ENCODE data around the gene VPS9D1.

VPS9D1 gene

GRCh38 chr16:89732918-89733242 lies 12.2 kb upstream of the VPS9D1 start:
- DNase-seq (ENCODE audit: low spot score) = no peak

DNA sequence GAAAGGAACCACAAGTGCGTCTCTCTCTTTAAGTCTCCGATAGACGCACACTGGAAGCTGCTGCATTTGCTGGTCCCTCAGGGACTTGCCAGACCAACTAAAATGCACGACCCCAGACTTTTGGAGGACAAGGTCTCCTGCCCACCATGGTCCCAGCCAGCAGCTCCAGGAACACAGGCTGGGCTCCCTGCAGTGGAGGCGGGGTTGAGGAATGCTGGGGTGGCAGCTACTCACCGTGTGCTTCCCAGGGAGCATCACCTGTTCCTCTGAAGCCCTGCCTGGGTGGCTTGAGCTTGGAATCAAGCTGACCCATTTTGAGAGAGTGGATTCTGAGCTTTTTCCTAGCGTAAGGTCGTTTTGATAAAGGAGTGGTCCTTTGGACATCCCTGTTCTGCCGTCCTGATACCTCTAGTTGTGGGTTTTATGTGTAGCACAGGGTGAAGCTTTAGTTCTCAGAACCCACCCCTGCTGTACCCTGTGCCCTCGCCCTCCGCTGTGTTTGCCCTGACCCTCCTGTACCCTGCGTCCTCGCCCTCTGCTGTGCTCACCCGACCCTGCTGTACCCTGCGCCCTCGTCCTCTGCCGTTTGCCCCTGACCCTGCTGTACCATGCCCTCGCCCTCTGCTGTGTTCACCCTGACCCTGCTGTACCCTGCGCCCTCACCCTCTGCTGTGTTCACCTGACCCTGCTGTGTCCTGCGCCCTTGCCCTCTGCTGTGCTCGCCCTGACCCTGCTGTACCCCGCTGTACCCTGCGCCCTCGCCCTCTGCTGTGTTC lies 11.6 kb upstream of the VPS9D1 start:
- no peak for DNase-seq (ENCODE audit: low spot score)

GRCh38 chr16:89730610-89731234 lies 10.0 kb upstream of the VPS9D1 start:
- DNase-seq (ENCODE audit: low spot score) = no peak

- no peak for DNase-seq (ENCODE audit: low spot score)
Observed at GRCh38 chr16:89729863-89730593, 9.3 kb upstream of the VPS9D1 start.

DNA sequence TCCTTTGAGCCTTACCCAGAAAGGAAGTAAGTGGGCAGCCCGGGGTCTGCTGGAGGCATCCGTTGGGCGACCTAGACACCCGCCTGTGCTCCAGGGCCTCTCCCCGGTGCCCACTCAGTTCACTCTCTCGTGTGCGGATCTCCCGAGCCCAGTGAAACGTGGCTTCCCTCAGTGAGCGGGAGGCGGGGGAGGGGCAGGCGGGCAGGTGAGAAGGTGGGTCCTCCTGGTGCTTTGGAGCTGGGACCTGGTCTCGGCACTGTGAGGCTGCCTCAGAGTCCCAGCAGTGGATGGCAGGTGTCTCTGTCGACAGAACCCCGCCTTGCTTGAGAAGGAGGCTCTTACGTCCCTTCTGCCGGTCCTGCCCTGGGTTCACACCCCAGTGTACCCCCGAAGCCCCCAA lies 8.6 kb upstream of the VPS9D1 start:
- no peak for DNase-seq (ENCODE audit: low spot score)

DNA sequence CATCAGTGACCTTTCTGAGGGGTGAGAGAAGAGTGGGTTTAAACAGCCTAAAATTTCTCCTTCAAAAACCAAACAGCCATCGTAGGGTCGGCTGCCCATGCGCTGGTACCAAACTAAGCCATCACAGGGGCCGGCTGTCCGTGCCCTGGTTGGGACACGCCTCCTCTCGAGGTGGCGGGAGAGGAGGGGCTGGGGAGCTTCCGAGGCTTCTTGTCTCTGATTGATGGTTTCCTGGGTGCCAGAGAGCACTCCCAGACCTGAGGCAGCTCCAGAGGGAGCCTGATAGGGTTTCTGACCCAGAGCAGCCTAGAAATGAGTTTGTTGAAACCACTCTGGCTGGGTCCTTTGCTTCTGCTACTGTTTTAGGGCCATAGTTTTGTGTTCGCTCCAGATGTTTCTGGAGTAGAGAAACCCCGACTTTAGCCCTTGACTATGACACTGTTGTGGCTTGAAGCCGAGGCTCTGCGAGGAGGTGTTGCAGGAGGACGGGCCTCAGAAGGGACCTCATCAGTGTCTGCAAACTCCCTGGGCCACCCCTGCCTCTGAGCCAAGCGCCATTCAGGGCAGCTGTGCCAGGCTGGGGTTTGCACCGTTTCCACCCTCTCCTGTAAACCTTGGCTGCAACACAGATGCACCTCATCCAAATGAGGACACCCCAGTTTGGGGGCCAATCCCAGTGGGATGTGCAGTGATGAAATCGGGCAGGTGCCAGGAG lies 6.9 kb upstream of the VPS9D1 start:
- no peak for DNase-seq (ENCODE audit: low spot score)

GRCh38 chr16:89723279-89724250 lies 2.9 kb upstream of the VPS9D1 start:
- peak; percentile 88 for DNase-seq (ENCODE audit: low spot score)

GRCh38 chr16:89722392-89723278 lies 1.9 kb upstream of the VPS9D1 start:
- DNase-seq (ENCODE audit: low spot score) = peak; percentile 88

DNA sequence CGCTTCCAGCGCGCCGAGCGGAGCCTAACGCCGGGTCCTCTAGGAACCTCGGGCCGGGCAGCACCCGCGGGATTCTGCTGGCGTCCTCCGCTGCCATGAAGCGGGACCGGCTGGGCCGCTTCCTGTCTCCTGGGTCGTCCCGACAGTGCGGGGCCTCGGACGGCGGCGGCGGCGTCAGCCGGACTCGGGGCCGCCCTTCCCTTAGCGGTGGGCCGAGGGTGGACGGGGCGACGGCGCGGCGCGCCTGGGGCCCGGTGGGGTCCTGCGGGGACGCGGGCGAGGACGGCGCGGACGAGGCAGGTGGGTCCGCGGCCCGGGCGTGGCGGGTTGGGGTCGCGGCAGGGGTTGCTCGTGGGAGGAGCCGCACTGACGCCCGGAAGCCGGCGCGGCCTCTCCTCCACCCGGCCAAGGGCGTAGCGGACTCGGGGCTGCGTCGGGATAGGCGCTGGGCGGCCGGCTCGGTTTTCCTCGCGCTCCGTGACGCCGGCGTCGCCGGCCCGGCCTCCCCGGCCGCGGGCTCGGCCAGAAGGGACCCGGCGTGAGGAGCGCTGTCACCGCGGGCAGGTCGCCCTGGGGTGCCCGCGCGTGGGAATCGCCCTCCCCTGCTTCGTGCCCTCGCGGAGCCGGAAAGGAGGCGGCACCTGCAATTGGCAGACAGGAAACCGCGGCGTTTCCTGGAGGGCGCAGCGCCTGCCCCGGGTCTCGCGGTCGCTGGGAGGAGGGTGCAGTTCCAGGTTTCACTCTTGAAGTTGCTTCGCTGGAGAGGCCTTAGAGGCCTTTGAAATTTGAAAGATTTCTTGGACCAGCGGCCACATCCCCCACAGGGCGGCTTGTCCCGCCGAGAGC lies 1.1 kb upstream of the VPS9D1 start:
- DNase-seq (ENCODE audit: low spot score) = peak; percentile 93

DNA sequence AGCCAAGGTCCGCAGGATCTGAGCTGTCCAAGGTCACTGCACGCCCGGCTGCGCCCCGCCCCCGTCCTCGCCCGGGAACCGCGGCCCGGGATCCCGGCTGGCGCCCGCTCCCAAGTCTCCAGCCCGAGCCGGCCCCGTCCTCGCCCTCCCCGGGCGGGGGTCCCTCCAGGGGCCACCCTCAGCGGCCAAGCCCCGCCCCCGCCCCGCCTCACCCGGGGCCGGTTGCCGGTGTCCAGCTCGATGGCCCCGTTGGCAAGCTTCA lies 216 bp downstream of the VPS9D1 start:
- no peak for DNase-seq (ENCODE audit: low spot score)

- DNase-seq (ENCODE audit: low spot score) = no peak
Observed at GRCh38 chr16:89717688-89718505, 2.8 kb downstream of the VPS9D1 start.

DNA sequence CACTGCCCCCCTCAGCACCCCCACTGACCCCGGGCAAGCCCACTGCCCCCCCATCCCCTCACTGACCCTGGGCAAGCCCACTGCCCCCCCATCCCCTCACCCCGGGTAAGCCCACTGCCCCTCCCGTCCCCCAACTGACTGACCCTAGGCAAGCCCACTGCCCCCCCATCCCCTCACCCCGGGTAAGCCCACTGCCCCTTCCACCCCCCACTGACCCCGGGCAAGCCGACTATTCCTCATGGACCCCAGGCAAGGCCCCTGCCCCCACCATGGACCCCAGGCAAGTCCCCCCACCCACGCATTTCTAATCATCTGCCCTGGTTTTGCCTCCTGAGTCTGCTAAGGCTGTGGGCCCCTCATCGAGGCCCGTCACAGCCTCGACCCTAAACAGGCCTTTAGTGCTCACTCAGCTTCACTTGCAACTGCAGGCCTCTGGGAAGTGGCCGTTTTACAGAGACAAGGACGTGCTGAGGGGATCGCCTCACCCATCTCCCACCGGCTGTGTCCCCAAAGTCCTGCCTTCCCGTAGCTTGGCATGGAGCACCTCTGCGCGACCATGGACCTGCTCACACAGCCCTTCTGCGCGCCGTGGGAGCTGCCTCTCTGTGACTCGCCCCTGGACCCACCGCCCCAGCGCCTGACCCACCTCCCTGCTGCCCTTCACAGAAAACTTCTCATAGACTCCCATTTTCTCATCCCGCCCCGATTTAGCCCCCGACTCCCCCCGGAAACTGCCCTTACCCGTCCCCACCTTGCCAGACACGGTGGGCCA lies 3.6 kb downstream of the VPS9D1 start:
- DNase-seq (ENCODE audit: low spot score) = no peak

- no peak for DNase-seq (ENCODE audit: low spot score)
Observed at GRCh38 chr16:89716493-89716892, 4.2 kb downstream of the VPS9D1 start.

GRCh38 chr16:89712274-89712781 lies 8.4 kb downstream of the VPS9D1 start:
- DNase-seq (ENCODE audit: low spot score) = no peak

DNA sequence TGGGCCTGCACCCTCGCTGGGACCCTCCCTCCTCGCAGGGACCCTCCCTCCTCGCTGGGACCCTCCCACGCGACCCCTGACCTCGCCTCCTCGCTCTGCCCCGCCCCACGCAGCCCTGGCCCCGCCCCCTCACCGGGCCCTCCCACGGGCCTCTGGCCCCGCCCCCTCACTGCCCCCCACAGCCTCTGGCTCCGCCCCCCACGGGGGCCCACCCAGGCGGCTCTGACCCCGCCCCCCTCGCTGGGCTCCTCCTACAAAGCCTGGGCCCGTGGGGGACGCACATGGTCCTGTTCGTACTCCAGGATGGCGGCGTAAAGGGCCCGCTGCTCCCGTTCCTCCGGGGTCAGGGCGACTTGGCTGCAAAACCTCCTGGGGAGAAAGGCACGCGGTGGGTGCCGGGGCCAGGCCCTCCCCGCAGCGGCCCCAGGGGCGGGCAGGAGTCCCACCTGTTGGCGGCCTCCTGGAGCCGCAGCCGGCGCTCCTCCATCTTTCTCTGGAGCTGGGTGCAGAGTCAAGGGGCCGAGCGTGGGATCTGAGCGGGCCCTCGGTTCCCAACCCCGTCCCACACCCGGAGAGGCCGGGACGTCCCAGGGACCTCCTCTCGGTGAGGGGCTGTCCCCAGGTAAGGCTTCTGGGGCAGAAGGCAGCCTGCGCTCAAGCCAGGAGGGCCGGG lies 9.0 kb downstream of the VPS9D1 start:
- DNase-seq (ENCODE audit: low spot score) = peak; percentile 51

DNA sequence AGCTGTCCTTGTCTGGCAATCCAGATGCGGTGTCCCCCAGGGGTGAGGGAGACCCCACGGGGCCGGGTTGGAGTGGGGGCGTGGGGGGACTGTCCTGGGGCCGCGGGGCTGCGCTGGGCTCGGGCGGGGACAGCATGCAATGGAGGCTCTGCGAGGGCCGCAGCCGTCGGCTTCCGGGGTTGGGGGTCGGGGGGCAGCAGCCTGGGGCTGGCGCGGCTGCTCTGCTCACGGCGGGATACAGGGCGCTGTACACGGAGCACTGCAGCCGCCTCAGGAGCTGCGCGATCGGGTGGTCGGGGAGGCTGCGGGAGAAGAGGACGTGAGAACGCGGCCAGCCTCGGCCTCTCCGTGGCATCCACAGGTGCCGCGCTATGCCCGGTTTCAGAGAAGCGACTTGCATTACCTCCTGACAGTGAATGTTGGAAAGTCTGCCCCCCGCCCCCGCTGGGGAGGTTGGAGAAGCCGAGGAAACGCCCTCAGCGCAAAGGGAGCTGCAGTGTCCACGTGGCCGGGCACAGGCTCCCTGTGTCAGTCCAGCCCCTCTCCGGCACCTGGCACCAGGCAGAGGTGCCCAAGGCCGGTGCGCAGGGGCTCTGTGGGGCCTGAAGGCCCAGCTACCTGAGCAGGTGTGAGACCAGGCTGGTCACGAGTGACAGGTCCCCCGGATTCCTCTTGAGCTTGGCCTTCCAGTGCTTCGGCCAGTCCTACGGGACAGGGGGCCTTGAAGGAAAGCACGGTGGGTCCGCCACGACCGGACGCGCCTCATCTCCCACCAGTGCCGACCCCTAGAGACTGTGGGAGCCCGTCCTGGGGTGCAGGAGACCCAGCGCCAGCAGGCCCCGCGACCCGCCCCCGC lies 9.8 kb downstream of the VPS9D1 start:
- no peak for DNase-seq (ENCODE audit: low spot score)

Data from CD4-positive, alpha-beta T cell treated with Interleukin-15 for 4 hours (primary cell).